Stimulated activated CD4-positive, alpha-beta T cell treated with anti-CD3 and anti-CD28 coated beads, Interleukin-4, amount 100 ng/mL, for 24 hours (primary cell): ENCODE measurements around the gene CASQ1.

ENCODE experiments used
- DNase-seq: peaks from one replicate; pipeline ENCODE4 v3.0.0-alpha.2; 2020

CASQ1 gene

GRCh38 chr1:160205242-160206035 is 15.1 kb downstream of the CASQ1 start, which contains the start of gene PEA15:
PEA15 (plus strand) TSS chr1:160205384; CDS start chr1:160211545, 6,161 bp downstream.
- DNase-seq: peak; percentile 70

GRCh38 chr1:160206036-160206389 is 15.6 kb downstream of the CASQ1 start:
- DNase-seq: peak; percentile 53

- no peak for DNase-seq
Measured at GRCh38 chr1:160206421-160207117, 16.2 kb downstream of the CASQ1 start.

- DNase-seq: no peak
Measured at GRCh38 chr1:160207118-160207650, 16.8 kb downstream of the CASQ1 start.

- DNase-seq: no peak
Measured at GRCh38 chr1:160207771-160208556, 17.6 kb downstream of the CASQ1 start.

- DNase-seq: no peak
Measured at GRCh38 chr1:160208557-160209320, 18.4 kb downstream of the CASQ1 start.

- no peak for DNase-seq
Measured at GRCh38 chr1:160209321-160210046, 19.1 kb downstream of the CASQ1 start.

- no peak for DNase-seq
Measured at GRCh38 chr1:160210561-160210960, 20.2 kb downstream of the CASQ1 start.

GRCh38 chr1:160211046-160211790 is 20.8 kb downstream of the CASQ1 start:
- DNase-seq: no peak

- no peak for DNase-seq
Measured at GRCh38 chr1:160214481-160215140, 24.2 kb downstream of the CASQ1 start.

- DNase-seq: no peak
Measured at GRCh38 chr1:160216301-160216700, 25.9 kb downstream of the CASQ1 start.

- no peak for DNase-seq
Measured at GRCh38 chr1:160217481-160218051, 27.2 kb downstream of the CASQ1 start.

- no peak for DNase-seq
Measured at GRCh38 chr1:160219062-160219929, 28.9 kb downstream of the CASQ1 start.

GRCh38 chr1:160220301-160220700 is 29.9 kb downstream of the CASQ1 start:
- no peak for DNase-seq

- DNase-seq: no peak
Measured at GRCh38 chr1:160221089-160221488, 30.7 kb downstream of the CASQ1 start.

GRCh38 chr1:160222546-160222945 is 32.2 kb downstream of the CASQ1 start:
- no peak for DNase-seq

GRCh38 chr1:160224606-160225005 is 34.2 kb downstream of the CASQ1 start:
- no peak for DNase-seq

GRCh38 chr1:160225345-160225744 is 35.0 kb downstream of the CASQ1 start:
- no peak for DNase-seq

GRCh38 chr1:160226623-160227022 is 36.2 kb downstream of the CASQ1 start:
- DNase-seq: no peak
